Measurements from ENCODE around the gene UBR1.
"Not testable (repeated sequence)": the region's sequence is repeated elsewhere in the genome, so short reads cannot be mapped to it uniquely, and the experiment has no call there.

UBR1 gene

GRCh38 chr15:43105778-43106485, at the start of gene UBR1:
TSS of gene UBR1 (minus strand) at chr15:43106038. CDS start at chr15:43106022, 16 bp downstream.
- no peak for DNase-seq

GRCh38 chr15:43153269-43153668, 47.4 kb upstream of the UBR1 start:
- DNase-seq = no peak

GRCh38 chr15:43151688-43152087, 45.9 kb upstream of the UBR1 start:
- no peak for DNase-seq

GRCh38 chr15:43150191-43150929, 44.5 kb upstream of the UBR1 start:
- no peak for DNase-seq

GRCh38 chr15:43146184-43146583, 40.3 kb upstream of the UBR1 start:
- no peak for DNase-seq

GRCh38 chr15:43144512-43144911, 38.7 kb upstream of the UBR1 start:
- no peak for DNase-seq

GRCh38 chr15:43143203-43143941, 37.5 kb upstream of the UBR1 start:
- no peak for DNase-seq

GRCh38 chr15:43135351-43135750, 29.5 kb upstream of the UBR1 start:
- no peak for DNase-seq

- DNase-seq = no peak
Observed at GRCh38 chr15:43134157-43134635, 28.4 kb upstream of the UBR1 start.

- no peak for DNase-seq
Observed at GRCh38 chr15:43133430-43134156, 27.8 kb upstream of the UBR1 start, which contains the start of gene TMEM62. TSS of gene TMEM62 (plus strand) at chr15:43133586. CDS start at chr15:43133803, 217 bp downstream.

GRCh38 chr15:43132830-43133429, 27.1 kb upstream of the UBR1 start:
- DNase-seq = no peak

GRCh38 chr15:43128980-43129335, 23.1 kb upstream of the UBR1 start:
- no peak for DNase-seq

- not testable (repeated sequence) for DNase-seq
Observed at GRCh38 chr15:43128174-43128979, 22.5 kb upstream of the UBR1 start.

GRCh38 chr15:43127752-43128151, 21.9 kb upstream of the UBR1 start:
- no peak for DNase-seq

GRCh38 chr15:43126356-43126755, 20.5 kb upstream of the UBR1 start:
- DNase-seq = no peak

- no peak for DNase-seq
Observed at GRCh38 chr15:43125100-43125661, 19.3 kb upstream of the UBR1 start.

GRCh38 chr15:43121863-43122262, 16.0 kb upstream of the UBR1 start:
- no peak for DNase-seq

GRCh38 chr15:43118829-43119228, 13.0 kb upstream of the UBR1 start:
- DNase-seq = no peak

- no peak for DNase-seq
Observed at GRCh38 chr15:43118286-43118685, 12.4 kb upstream of the UBR1 start.

- DNase-seq = no peak
Observed at GRCh38 chr15:43111354-43111753, 5.5 kb upstream of the UBR1 start.

GRCh38 chr15:43107751-43108150, 1.9 kb upstream of the UBR1 start:
- DNase-seq = no peak
